Neuronal stem cell (in vitro differentiated cells): ENCODE measurements around the gene CCNJ.

Source experiments
- DNase-seq: peaks from one replicate; pipeline ENCODE4 v3.0.0-alpha.2; 2013; ENCODE audit warnings: low spot score
- H2AFZ ChIP-seq: one replicate; pipeline ENCODE4 v1.6.1; 2013; ENCODE audit warnings: mild to moderate bottlenecking, low read length, inconsistent platforms
- H2AK5ac ChIP-seq: 2 replicates; pipeline ENCODE4 v1.6.1; 2013; ENCODE audit warnings: low read depth, mild to moderate bottlenecking, inconsistent platforms, low read length, moderate library complexity, mixed read lengths
- H2BK120ac ChIP-seq: 2 replicates; pipeline ENCODE4 v1.6.1; 2013; ENCODE audit warnings: low read depth, mild to moderate bottlenecking, inconsistent platforms, low read length, moderate library complexity, mixed read lengths
- H2BK12ac ChIP-seq: one replicate; pipeline ENCODE4 v1.6.1; 2013; ENCODE audit warnings: low read length, inconsistent platforms
- H2BK15ac ChIP-seq: 2 replicates; pipeline ENCODE4 v1.6.1; 2013; ENCODE audit warnings: mild to moderate bottlenecking, low read length, inconsistent platforms, mixed read lengths
- H2BK5ac ChIP-seq: one replicate; pipeline ENCODE4 v1.6.1; 2013; ENCODE audit warnings: inconsistent platforms, mild to moderate bottlenecking, low read length, moderate library complexity
- H3K14ac ChIP-seq: one replicate; pipeline ENCODE4 v1.6.1; 2013; ENCODE audit warnings: low read length, inconsistent platforms
- H3K18ac ChIP-seq: 2 replicates; pipeline ENCODE4 v1.6.1; 2013; ENCODE audit warnings: low read length, inconsistent platforms
- H3K23ac ChIP-seq: 2 replicates; pipeline ENCODE4 v1.6.1; 2013; ENCODE audit warnings: low read depth, mild to moderate bottlenecking, mixed read lengths, low read length, inconsistent platforms; ENCODE audit not compliant: poor library complexity
- H3K27ac ChIP-seq: replicated peaks from 3 replicates; pipeline ENCODE4 v1.5.1; 2013; ENCODE audit warnings: low read length, inconsistent platforms
- H3K27me3 ChIP-seq, 3 experiments: 2 replicates each; pipeline ENCODE4 v1.6.1; 2013; ENCODE audit warnings: low read length in 3 of 3, mild to moderate bottlenecking in 2 of 3, inconsistent platforms in 1 of 3, low read depth in 1 of 3, mixed read lengths in 1 of 3, moderate library complexity in 1 of 3; ENCODE audit not compliant: control insufficient read depth in 3 of 3, insufficient read depth in 3 of 3
- H3K36me3 ChIP-seq, 2 donors: replicated peaks in 1 of 2; 2 replicates each; pipeline ENCODE4 v1.6.1; 2013; ENCODE audit warnings: low read length in 2 of 2; ENCODE audit not compliant: control insufficient read depth in 2 of 2, insufficient read depth in 2 of 2
- H3K4ac ChIP-seq: 2 replicates; pipeline ENCODE4 v1.6.1; 2013; ENCODE audit warnings: inconsistent platforms, mild to moderate bottlenecking, low read length, moderate library complexity
- H3K4me1 ChIP-seq, 2 donors: 1 replicate in 1 of 2; 2 replicates in 1 of 2; pipeline ENCODE4 v1.6.1; 2013; ENCODE audit warnings: low read length in 2 of 2, low read depth in 1 of 2; ENCODE audit not compliant: control insufficient read depth in 2 of 2, insufficient read depth in 1 of 2
- H3K4me2 ChIP-seq: one replicate; pipeline ENCODE4 v1.6.1; 2013; ENCODE audit warnings: mild to moderate bottlenecking, low read length, inconsistent platforms; ENCODE audit not compliant: insufficient read depth, poor library complexity, severe bottlenecking
- H3K4me3 ChIP-seq, 2 donors: 2 replicates each; pipeline ENCODE4 v1.5.1; 2013; ENCODE audit warnings: low read length in 2 of 2, mild to moderate bottlenecking in 2 of 2, inconsistent platforms in 1 of 2, moderate library complexity in 1 of 2
- H3K79me1 ChIP-seq: one replicate; pipeline ENCODE4 v1.6.1; 2013; ENCODE audit warnings: low read depth, mild to moderate bottlenecking, inconsistent platforms, low read length, moderate library complexity
- H3K9ac ChIP-seq: one replicate; pipeline ENCODE4 v1.6.1; 2013; ENCODE audit warnings: mild to moderate bottlenecking, low read depth, low read length, inconsistent platforms; ENCODE audit not compliant: poor library complexity
- H3K9me3 ChIP-seq, 2 donors: replicated peaks in 1 of 2; 2 replicates each; pipeline versions ENCODE3 to v1.6.1; 2013; ENCODE audit warnings: low read length in 2 of 2, mild to moderate bottlenecking in 2 of 2, inconsistent platforms in 1 of 2, low read depth in 1 of 2, mixed read lengths in 1 of 2, moderate library complexity in 1 of 2; ENCODE audit not compliant: control insufficient read depth in 2 of 2, insufficient read depth in 1 of 2
- H4K8ac ChIP-seq: one replicate; pipeline ENCODE4 v1.6.1; 2013; ENCODE audit warnings: low read depth, mild to moderate bottlenecking, inconsistent platforms, low read length, moderate library complexity
- H4K91ac ChIP-seq: one replicate; pipeline ENCODE4 v1.6.1; 2013; ENCODE audit warnings: low read length, low read depth, mild to moderate bottlenecking, inconsistent platforms; ENCODE audit not compliant: poor library complexity
- WGBS, 2 donors: extraction: QIAGEN DNeasy Blood & Tissue Kit; methylation state at CpG; one replicate each; pipeline ENCODE4 v1.1.7; 2013; ENCODE audit warnings: missing lambda C conversion rate in 2 of 2, mixed read lengths in 1 of 2; ENCODE audit not compliant: insufficient read length in 2 of 2, insufficient replicate concordance in 1 of 2; ENCODE audit errors: extremely low coverage in 2 of 2; 5-methylcytosine and 5-hydroxymethylcytosine counted together

The CCNJ gene

GRCh38 chr10:96082153-96082552 is 38.8 kb downstream of the CCNJ start:
- Histone ChIP-seq H3K14ac (no peak overlapping the region), H2BK12ac (no peak overlapping the region), H3K79me1 (no peaks in the 10 kb centered on the region), H2BK5ac (no peak overlapping the region), H2BK120ac (no peak overlapping the region), H3K27ac (no peak overlapping the region), H2BK15ac (no peak overlapping the region), H4K91ac (no peak overlapping the region), H4K8ac (no peak overlapping the region), H3K4me3 (no peak overlapping the region), H3K9me3 (no peaks in the 10 kb centered on the region), H3K36me3 (no peaks in the 10 kb centered on the region), H3K4me1 (no peaks in the 10 kb centered on the region), H3K4ac (no peak overlapping the region), H3K18ac (no peak overlapping the region), H3K23ac (no peak overlapping the region), H3K4me2 (no peak overlapping the region), H3K27me3 (peaks cover 0 to 3% (median 0%) of the 10 kb centered on the region in 3 experiments), H2AK5ac (no peak overlapping the region), H3K9ac (no peak overlapping the region), H2AFZ (no peak overlapping the region)
- no peak for DNase-seq
- whole genome bisulfite sequencing, 2 donors = no CpG with 5 or more reads among the region's 2 CpGs

- no CpG with 5 or more reads among the region's 1 CpG for WGBS, 2 donors
- no peak overlapping the region for H3K18ac ChIP-seq
- no peak overlapping the region for H3K4me3 ChIP-seq
These were observed 39.4 kb downstream of the CCNJ start for GRCh38 chr10:96082748-96083147.

GRCh38 chr10:96089116-96089515 is 45.7 kb downstream of the CCNJ start:
- Histone ChIP-seq H2AK5ac (no peak overlapping the region), H2AFZ (no peak overlapping the region), H3K23ac (no peak overlapping the region), H2BK12ac (no peak overlapping the region), H2BK5ac (no peak overlapping the region), H3K4ac (no peak overlapping the region), H4K91ac (no peak overlapping the region), H2BK15ac (no peak overlapping the region), H3K14ac (no peak overlapping the region), H3K79me1 (no peaks in the 10 kb centered on the region), H4K8ac (no peak overlapping the region), H3K4me2 (no peak overlapping the region), H3K9ac (no peak overlapping the region), H3K4me3 (no peak overlapping the region), H3K9me3 (no peaks in the 10 kb centered on the region), H3K18ac (no peak overlapping the region), H3K36me3 (no peaks in the 10 kb centered on the region), H3K27ac (no peak overlapping the region), H3K27me3 (peaks cover 0 to 19% (median 0%) of the 10 kb centered on the region in 3 experiments), H3K4me1 (no peaks in the 10 kb centered on the region), H2BK120ac (no peak overlapping the region)
- no peak for DNase-seq
- WGBS, 2 donors = no CpG with 5 or more reads among the region's 2 CpGs

More at GRCh38 chr10:96082748-96083147, 39.4 kb downstream of the CCNJ start:
- no peaks in the 10 kb centered on the region for H3K9me3 ChIP-seq
- H4K8ac ChIP-seq = no peak overlapping the region
- no peak overlapping the region for H2BK5ac ChIP-seq
- no peak for DNase-seq
- H3K27ac ChIP-seq = no peak overlapping the region
- no peak overlapping the region for H3K4me2 ChIP-seq
- H3K36me3 ChIP-seq = no peaks in the 10 kb centered on the region
- H2AK5ac ChIP-seq = no peak overlapping the region
- no peak overlapping the region for H2BK15ac ChIP-seq
- H3K23ac ChIP-seq = no peak overlapping the region
- no peak overlapping the region for H3K4ac ChIP-seq
- peaks cover 0 to 3% (median 0%) of the 10 kb centered on the region in 3 experiments for H3K27me3 ChIP-seq
- no peaks in the 10 kb centered on the region for H3K79me1 ChIP-seq
- H2BK120ac ChIP-seq = no peak overlapping the region
- no peak overlapping the region for H4K91ac ChIP-seq
- H2AFZ ChIP-seq = no peak overlapping the region
- H2BK12ac ChIP-seq = no peak overlapping the region
- H3K14ac ChIP-seq = no peak overlapping the region
- no peaks in the 10 kb centered on the region for H3K4me1 ChIP-seq
- no peak overlapping the region for H3K9ac ChIP-seq

GRCh38 chr10:96089670-96090462 is 46.5 kb downstream of the CCNJ start:
- no peak overlapping the region for H4K8ac ChIP-seq
- WGBS, 2 donors = no CpG with 5 or more reads among the region's 47 CpGs
- no peaks in the 10 kb centered on the region for H3K79me1 ChIP-seq
- no peak overlapping the region for H2BK15ac ChIP-seq
- H3K27me3 ChIP-seq = peaks cover 0 to 19% (median 0%) of the 10 kb centered on the region in 3 experiments
- H2BK120ac ChIP-seq = no peak overlapping the region
- H2AFZ ChIP-seq = no peak overlapping the region
- H3K9ac ChIP-seq = no peak overlapping the region
- DNase-seq = peak; percentile 35
- no peaks in the 10 kb centered on the region for H3K4me1 ChIP-seq
- H3K36me3 ChIP-seq = no peaks in the 10 kb centered on the region
- no peak overlapping the region for H2AK5ac ChIP-seq
- peak overlapping the region; percentile 22 for H3K4me2 ChIP-seq
- H2BK5ac ChIP-seq = no peak overlapping the region
- peak overlapping the region in 1 of 2 donors; percentile 77 for H3K4me3 ChIP-seq
- H3K23ac ChIP-seq = peak overlapping the region; percentile 89
- H3K18ac ChIP-seq = peak overlapping the region; percentile 11
- no peak overlapping the region for H3K4ac ChIP-seq
- no peak overlapping the region for H2BK12ac ChIP-seq
- peak overlapping the region; percentile 52 for H3K27ac ChIP-seq
- no peaks in the 10 kb centered on the region for H3K9me3 ChIP-seq
- H3K14ac ChIP-seq = no peak overlapping the region
- H4K91ac ChIP-seq = no peak overlapping the region
